Chondrocyte (in vitro differentiated cells): ENCODE data around the gene SEC16B. TPM values are rescaled to one million over a fixed set of nuclear protein-coding genes. Genes with fewer than 3 reads are reported as not detected.
"Not testable (repeated sequence)": the region's sequence is repeated elsewhere in the genome, so short reads cannot be mapped to it uniquely, and the experiment has no call there.

Experiments used
- DNase-seq: peaks from one replicate; pipeline ENCODE4 v3.0.0; 2021; ENCODE audit warnings: mixed read lengths, low spot score
- H3K27ac Mint-ChIP-seq: one replicate; pipeline ENCODE4 v1.8.0; 2021; ENCODE audit warnings: mild to moderate bottlenecking, moderate library complexity, mixed read lengths; ENCODE audit not compliant: unreplicated experiment
- H3K27me3 Mint-ChIP-seq: 2 replicates; pipeline ENCODE4 v1.8.0; 2021; ENCODE audit warnings: low read depth, mixed read lengths
- H3K36me3 Mint-ChIP-seq: 2 replicates; pipeline ENCODE4 v1.8.0; 2021; ENCODE audit warnings: low read depth, mixed read lengths
- H3K4me1 Mint-ChIP-seq: 2 replicates; pipeline ENCODE4 v1.8.0; 2021; ENCODE audit warnings: low read depth, mild to moderate bottlenecking, mixed read lengths
- H3K4me3 Mint-ChIP-seq: one replicate; pipeline ENCODE4 v1.8.0; 2021; ENCODE audit warnings: mild to moderate bottlenecking, moderate library complexity, mixed read lengths; ENCODE audit not compliant: unreplicated experiment
- H3K9me3 Mint-ChIP-seq: 2 replicates; pipeline ENCODE4 v1.8.0; 2021; ENCODE audit warnings: low read depth, mixed read lengths
- CTCF ChIP-seq: fragments of 200-600 bp; sonication (generic); IDR thresholded peaks from 2 replicates; pipeline ENCODE4 v1.5.0; 2021; ENCODE audit warnings: antibody characterized with exemption, mild to moderate bottlenecking, moderate library complexity
- total RNA-seq: library from RNA; stranded (reverse); gene quantifications from 3 replicates; pipeline ENCODE4 v1.2.1, GENCODE V29; 2021

SEC16B gene
- total RNA-seq, 1 donor from 2014 or later: 3.6 TPM

GRCh38 chr1:177998696-177999631 lies 29.1 kb upstream of the SEC16B start:
- Mint-ChIP-seq H3K27me3 (no peaks in the 10 kb centered on the region), H3K36me3 (no peaks in the 10 kb centered on the region), H3K4me1 (no peaks in the 10 kb centered on the region), H3K27ac (no peak overlapping the region), H3K4me3 (no peak overlapping the region), H3K9me3 (no peaks in the 10 kb centered on the region)
- TF ChIP-seq CTCF: no peak
- DNase-seq: no peak

GRCh38 chr1:177996957-177997356 lies 27.1 kb upstream of the SEC16B start:
- no peaks in the 10 kb centered on the region for H3K27me3 Mint-ChIP-seq
- no peak overlapping the region for H3K4me3 Mint-ChIP-seq
- DNase-seq: no peak
- H3K4me1 Mint-ChIP-seq: no peaks in the 10 kb centered on the region
- TF ChIP-seq CTCF: no peak
- no peaks in the 10 kb centered on the region for H3K36me3 Mint-ChIP-seq
- no peaks in the 10 kb centered on the region for H3K9me3 Mint-ChIP-seq
- no peak overlapping the region for H3K27ac Mint-ChIP-seq

- no peak for TF ChIP-seq CTCF
- Mint-ChIP-seq H3K27me3 (no peaks in the 10 kb centered on the region), H3K4me3 (no peak overlapping the region)
These were observed 25.5 kb upstream of the SEC16B start for GRCh38 chr1:177995369-177995768.

GRCh38 chr1:177986281-177986680 lies 16.4 kb upstream of the SEC16B start:
- not testable (repeated sequence) for DNase-seq, H3K27me3 Mint-ChIP-seq, H3K4me3 Mint-ChIP-seq, H3K27ac Mint-ChIP-seq
- H3K9me3 Mint-ChIP-seq: peaks cover 22% of the 10 kb centered on the region
- H3K4me1 Mint-ChIP-seq: peaks cover 22% of the 10 kb centered on the region
- peaks cover 10% of the 10 kb centered on the region for H3K36me3 Mint-ChIP-seq

More at GRCh38 chr1:177995369-177995768, 25.5 kb upstream of the SEC16B start:
- H3K36me3 Mint-ChIP-seq: peaks cover 1% of the 10 kb centered on the region
- H3K27ac Mint-ChIP-seq: no peak overlapping the region
- no peak for DNase-seq
- H3K4me1 Mint-ChIP-seq: no peaks in the 10 kb centered on the region
- H3K9me3 Mint-ChIP-seq: peaks cover 3% of the 10 kb centered on the region

GRCh38 chr1:177984761-177985160 lies 14.9 kb upstream of the SEC16B start:
- no peak for TF ChIP-seq CTCF
- no peaks in the 10 kb centered on the region for H3K27me3 Mint-ChIP-seq
- H3K9me3 Mint-ChIP-seq: peaks cover 12% of the 10 kb centered on the region
- H3K4me3 Mint-ChIP-seq: no peak overlapping the region
- H3K36me3 Mint-ChIP-seq: peaks cover 6% of the 10 kb centered on the region
- no peak overlapping the region for H3K27ac Mint-ChIP-seq
- peaks cover 22% of the 10 kb centered on the region for H3K4me1 Mint-ChIP-seq
- no peak for DNase-seq
